ENCODE measurements around the gene FNDC1.

Gene FNDC1

DNA sequence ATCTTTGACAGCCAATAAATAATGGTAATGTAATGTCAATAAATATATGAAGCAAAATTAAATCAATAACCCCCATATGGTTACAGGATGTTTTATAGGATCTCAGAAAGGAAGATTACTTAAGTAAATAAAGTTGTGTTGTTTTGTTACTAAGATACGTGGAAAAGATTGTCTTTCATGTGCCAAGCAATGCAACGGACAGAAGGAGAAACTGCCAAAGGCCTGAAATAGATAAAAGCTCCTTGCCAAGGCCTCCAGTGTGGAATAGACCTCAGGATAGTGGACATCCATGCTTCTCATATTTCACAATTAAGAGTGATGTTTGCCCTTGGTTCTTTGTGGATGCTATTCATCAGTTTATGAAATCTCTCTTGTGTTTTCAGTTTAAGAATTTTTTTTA is 16.4 kb upstream of the FNDC1 start:
- TF ChIP-seq POLR2AphosphoS5 (IDR thresholded peaks at IDR 0.05; ENCODE audit: low read depth, low read length) (no peak), FOXP2 (optimal IDR thresholded peaks at IDR 0.05; ENCODE audit: borderline replicate concordance, extremely low read depth, extremely low read length, insufficient read depth) (no peak), TAF1 (IDR thresholded peaks at IDR 0.05; ENCODE audit: borderline replicate concordance, insufficient read depth, low read length) (no peak), SIN3A (IDR thresholded peaks at IDR 0.05; ENCODE audit: borderline replicate concordance, insufficient read depth, low read length) (no peak)
- TF ChIP-seq, protein P1, sequence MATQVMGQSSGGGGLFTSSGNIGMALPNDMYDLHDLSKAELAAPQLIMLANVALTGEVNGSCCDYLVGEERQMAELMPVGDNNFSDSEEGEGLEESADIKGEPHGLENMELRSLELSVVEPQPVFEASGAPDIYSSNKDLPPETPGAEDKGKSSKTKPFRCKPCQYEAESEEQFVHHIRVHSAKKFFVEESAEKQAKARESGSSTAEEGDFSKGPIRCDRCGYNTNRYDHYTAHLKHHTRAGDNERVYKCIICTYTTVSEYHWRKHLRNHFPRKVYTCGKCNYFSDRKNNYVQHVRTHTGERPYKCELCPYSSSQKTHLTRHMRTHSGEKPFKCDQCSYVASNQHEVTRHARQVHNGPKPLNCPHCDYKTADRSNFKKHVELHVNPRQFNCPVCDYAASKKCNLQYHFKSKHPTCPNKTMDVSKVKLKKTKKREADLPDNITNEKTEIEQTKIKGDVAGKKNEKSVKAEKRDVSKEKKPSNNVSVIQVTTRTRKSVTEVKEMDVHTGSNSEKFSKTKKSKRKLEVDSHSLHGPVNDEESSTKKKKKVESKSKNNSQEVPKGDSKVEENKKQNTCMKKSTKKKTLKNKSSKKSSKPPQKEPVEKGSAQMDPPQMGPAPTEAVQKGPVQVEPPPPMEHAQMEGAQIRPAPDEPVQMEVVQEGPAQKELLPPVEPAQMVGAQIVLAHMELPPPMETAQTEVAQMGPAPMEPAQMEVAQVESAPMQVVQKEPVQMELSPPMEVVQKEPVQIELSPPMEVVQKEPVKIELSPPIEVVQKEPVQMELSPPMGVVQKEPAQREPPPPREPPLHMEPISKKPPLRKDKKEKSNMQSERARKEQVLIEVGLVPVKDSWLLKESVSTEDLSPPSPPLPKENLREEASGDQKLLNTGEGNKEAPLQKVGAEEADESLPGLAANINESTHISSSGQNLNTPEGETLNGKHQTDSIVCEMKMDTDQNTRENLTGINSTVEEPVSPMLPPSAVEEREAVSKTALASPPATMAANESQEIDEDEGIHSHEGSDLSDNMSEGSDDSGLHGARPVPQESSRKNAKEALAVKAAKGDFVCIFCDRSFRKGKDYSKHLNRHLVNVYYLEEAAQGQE (IDR thresholded peaks at IDR 0.05; ENCODE audit: insufficient read depth in 1 of 2, low read depth in 2 of 2, low read length in 2 of 2): no peak

- TF ChIP-seq, protein P1 (IDR thresholded peaks at IDR 0.05; ENCODE audit: insufficient read depth in 1 of 2, low read depth in 2 of 2, low read length in 2 of 2): no peak
- no peak for TF ChIP-seq TAF1 (IDR thresholded peaks at IDR 0.05; ENCODE audit: borderline replicate concordance, insufficient read depth, low read length)
- no peak for TF ChIP-seq FOXP2 (optimal IDR thresholded peaks at IDR 0.05; ENCODE audit: borderline replicate concordance, extremely low read depth, extremely low read length, insufficient read depth)
- no peak for TF ChIP-seq SIN3A (IDR thresholded peaks at IDR 0.05; ENCODE audit: borderline replicate concordance, insufficient read depth, low read length)
- TF ChIP-seq POLR2AphosphoS5 (IDR thresholded peaks at IDR 0.05; ENCODE audit: low read depth, low read length): no peak
Observed at GRCh38 chr6:159155679-159156078, 13.5 kb upstream of the FNDC1 start.

DNA sequence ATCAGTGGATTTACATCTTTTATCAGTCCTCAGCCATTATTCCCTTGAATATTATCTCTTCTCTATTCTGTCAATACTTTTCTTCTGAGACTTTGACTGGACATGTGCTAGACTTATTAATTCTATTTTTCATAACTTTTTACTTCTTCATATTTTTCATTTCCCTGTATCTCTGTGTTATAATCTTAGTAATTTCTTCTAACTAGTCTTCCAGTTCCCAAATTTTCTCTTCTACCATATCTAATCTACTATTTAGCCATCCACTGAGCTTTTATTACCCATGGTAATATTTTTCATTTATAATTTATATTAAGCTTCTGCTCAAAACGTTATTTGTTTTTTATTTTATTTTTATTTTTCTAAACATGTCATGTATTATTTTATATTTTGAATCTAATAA is 13.1 kb upstream of the FNDC1 start:
- TF ChIP-seq FOXP2 (optimal IDR thresholded peaks at IDR 0.05; ENCODE audit: borderline replicate concordance, extremely low read depth, extremely low read length, insufficient read depth) (no peak), SIN3A (IDR thresholded peaks at IDR 0.05; ENCODE audit: borderline replicate concordance, insufficient read depth, low read length) (no peak), POLR2AphosphoS5 (IDR thresholded peaks at IDR 0.05; ENCODE audit: low read depth, low read length) (no peak), TAF1 (IDR thresholded peaks at IDR 0.05; ENCODE audit: borderline replicate concordance, insufficient read depth, low read length) (no peak)
- TF ChIP-seq, protein P1 (IDR thresholded peaks at IDR 0.05; ENCODE audit: insufficient read depth in 1 of 2, low read depth in 2 of 2, low read length in 2 of 2): no peak

DNA sequence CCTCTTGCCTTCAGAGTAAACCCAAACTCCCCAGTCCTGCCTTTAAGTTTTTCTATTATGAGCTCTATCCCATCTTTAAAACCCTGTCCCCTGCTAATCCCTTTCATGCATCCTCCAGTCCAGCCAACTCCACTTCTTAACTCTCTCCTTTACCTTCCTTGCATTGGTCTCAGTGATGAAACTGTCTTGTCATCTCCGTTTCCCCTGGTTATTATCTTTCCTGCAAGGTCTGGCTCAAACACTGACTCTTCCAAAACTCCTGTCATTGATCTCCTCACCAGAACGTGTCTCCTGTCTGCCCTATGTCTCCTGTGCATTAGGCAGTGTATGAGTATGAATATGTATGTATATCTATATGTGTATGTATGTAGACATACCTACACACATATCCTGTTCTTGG is 11.8 kb upstream of the FNDC1 start:
- TF ChIP-seq FOXP2 (optimal IDR thresholded peaks at IDR 0.05; ENCODE audit: borderline replicate concordance, extremely low read depth, extremely low read length, insufficient read depth): no peak
- TF ChIP-seq, protein P1 (IDR thresholded peaks at IDR 0.05; ENCODE audit: insufficient read depth in 1 of 2, low read depth in 2 of 2, low read length in 2 of 2): no peak
- no peak for TF ChIP-seq TAF1 (IDR thresholded peaks at IDR 0.05; ENCODE audit: borderline replicate concordance, insufficient read depth, low read length)
- TF ChIP-seq SIN3A (IDR thresholded peaks at IDR 0.05; ENCODE audit: borderline replicate concordance, insufficient read depth, low read length): no peak
- TF ChIP-seq POLR2AphosphoS5 (IDR thresholded peaks at IDR 0.05; ENCODE audit: low read depth, low read length): no peak

GRCh38 chr6:159161839-159162238 is 7.4 kb upstream of the FNDC1 start:
- TF ChIP-seq POLR2AphosphoS5 (IDR thresholded peaks at IDR 0.05; ENCODE audit: low read depth, low read length) (no peak), FOXP2 (optimal IDR thresholded peaks at IDR 0.05; ENCODE audit: borderline replicate concordance, extremely low read depth, extremely low read length, insufficient read depth) (no peak), SIN3A (IDR thresholded peaks at IDR 0.05; ENCODE audit: borderline replicate concordance, insufficient read depth, low read length) (no peak), TAF1 (IDR thresholded peaks at IDR 0.05; ENCODE audit: borderline replicate concordance, insufficient read depth, low read length) (no peak)
- TF ChIP-seq, protein P1 (IDR thresholded peaks at IDR 0.05; ENCODE audit: insufficient read depth in 1 of 2, low read depth in 2 of 2, low read length in 2 of 2): no peak

Data from PFSK-1 (cell line).